ENCODE data around the gene TXLNG. TPM values are rescaled to one million over a fixed set of nuclear protein-coding genes. Genes with fewer than 3 reads are reported as not detected.
"Not testable (repeated sequence)": the region's sequence is repeated elsewhere in the genome, so short reads cannot be mapped to it uniquely, and the experiment has no call there.

TXLNG gene
- total and polyA plus RNA-seq, 3 donors from 2014 or later = 9.2 to 14.0 (median 13.7) TPM

GRCh38 chrX:16756724-16757123, 29.5 kb upstream of the TXLNG start:
- intact Hi-C loops (cut with DNase I; ENCODE audit: low total_unique reads) = no loop called here
- 83 to 89% methylated on average over 3 to 4 of the region's 4 CpGs for WGBS, 2 donors
- Histone ChIP-seq H3K27me3 (no peaks in the 10 kb centered on the region), H3K4me3 (no peak overlapping the region), H3K9me3 (no peaks in the 10 kb centered on the region), H3K36me3 (ENCODE audit: low read depth, missing control alignments) (no peaks in the 10 kb centered on the region), H3K27ac (no peak overlapping the region), H3K4me1 (no peaks in the 10 kb centered on the region)
- TF ChIP-seq CTCF (IDR thresholded peaks at IDR 0.05) (no peak), POLR2A (IDR thresholded peaks at IDR 0.05) (no peak)
- DNase-seq = no peak

- H3K27me3 ChIP-seq; H3K4me1 ChIP-seq; H3K9me3 ChIP-seq; H3K4me3 ChIP-seq; DNase-seq; intact Hi-C loops (cut with DNase I; ENCODE audit: low total_unique reads); H3K36me3 ChIP-seq (ENCODE audit: low read depth, missing control alignments); H3K27ac ChIP-seq: not testable (repeated sequence)
- WGBS, 2 donors = 94% methylated on average over 4 of the region's 4 CpGs
Measured at GRCh38 chrX:16761500-16761899, 24.8 kb upstream of the TXLNG start.

GRCh38 chrX:16762579-16762978, 23.7 kb upstream of the TXLNG start:
- intact Hi-C loops (cut with DNase I; ENCODE audit: low total_unique reads) = no loop called here
- H3K4me1 ChIP-seq = no peaks in the 10 kb centered on the region
- WGBS, 2 donors = 75 to 100% methylated on average over 1 of the region's 1 CpG
- no peaks in the 10 kb centered on the region for H3K27me3 ChIP-seq
- TF ChIP-seq POLR2A (IDR thresholded peaks at IDR 0.05) (no peak), CTCF (IDR thresholded peaks at IDR 0.05) (no peak)
- DNase-seq = no peak
- no peaks in the 10 kb centered on the region for H3K9me3 ChIP-seq
- no peaks in the 10 kb centered on the region for H3K36me3 ChIP-seq (ENCODE audit: low read depth, missing control alignments)
- no peak overlapping the region for H3K27ac ChIP-seq
- H3K4me3 ChIP-seq = no peak overlapping the region

- H3K9me3 ChIP-seq = no peaks in the 10 kb centered on the region
- no peaks in the 10 kb centered on the region for H3K27me3 ChIP-seq
- no peaks in the 10 kb centered on the region for H3K36me3 ChIP-seq (ENCODE audit: low read depth, missing control alignments)
- WGBS, 2 donors = 46 to 62% methylated on average over 2 of the region's 2 CpGs
- no peaks in the 10 kb centered on the region for H3K4me1 ChIP-seq
- no peak for DNase-seq
- TF ChIP-seq CTCF (IDR thresholded peaks at IDR 0.05) (no peak), POLR2A (IDR thresholded peaks at IDR 0.05) (no peak)
- H3K27ac ChIP-seq = no peak overlapping the region
- no peak overlapping the region for H3K4me3 ChIP-seq
- intact Hi-C loops (cut with DNase I; ENCODE audit: low total_unique reads) = no loop called here
Measured at GRCh38 chrX:16765594-16765993, 20.7 kb upstream of the TXLNG start.

GRCh38 chrX:16770970-16771482, 15.2 kb upstream of the TXLNG start:
- no peak for TF ChIP-seq CTCF (IDR thresholded peaks at IDR 0.05)
- TF ChIP-seq POLR2A (IDR thresholded peaks at IDR 0.05) = no peak
- Histone ChIP-seq H3K27ac (no peak overlapping the region), H3K36me3 (ENCODE audit: low read depth, missing control alignments) (no peaks in the 10 kb centered on the region), H3K27me3 (no peaks in the 10 kb centered on the region), H3K9me3 (no peaks in the 10 kb centered on the region), H3K4me1 (no peaks in the 10 kb centered on the region), H3K4me3 (no peak overlapping the region)
- intact Hi-C loops (cut with DNase I; ENCODE audit: low total_unique reads) = no loop called here
- 43% methylated on average over 2 of the region's 2 CpGs; no CpG with 5 or more reads in 1 of the 2 donors for WGBS, 2 donors
- no peak for DNase-seq

Measured in testis (tissue), 3 donors.